ENCODE results near the gene PARN.
"Not testable (repeated sequence)": the region's sequence is repeated elsewhere in the genome, so short reads cannot be mapped to it uniquely, and the experiment has no call there.

PARN gene

GRCh38 chr16:14576069-14576468 lies 54.0 kb downstream of the PARN start:
- ChIA-PET CTCF (interaction anchor here (0.7 kb wide), 1 partner anchor 578 kb away, joined by 3 read pairs; no protein-coding TSS in a partner anchor), POLR2A (no interaction called here)
- no peak overlapping the region for H3K27ac ChIP-seq (ENCODE audit: extremely low read depth, low read depth, low read length)
- H3K36me3 ChIP-seq (ENCODE audit: control insufficient read depth in 2 of 2, insufficient read depth in 1 of 2, low read length in 2 of 2), result peaks cover 36 to 67% of the 10 kb centered on the region in 2 experiments
- H3K4me1 ChIP-seq (ENCODE audit: control insufficient read depth, insufficient read depth, low read length), result no peaks in the 10 kb centered on the region
- H3K9me3 ChIP-seq (ENCODE audit: control insufficient read depth, insufficient read depth, low read depth, low read length), result no peaks in the 10 kb centered on the region
- no peak overlapping the region for H3K4me3 ChIP-seq (ENCODE audit: low read depth, low read length)
- TF ChIP-seq ZNF530 (tag by site-specific recombination; IDR thresholded peaks at IDR 0.05; ENCODE audit: low read depth) (no peak), ZNF174 (tag by site-specific recombination; IDR thresholded peaks at IDR 0.05) (no peak), ZNF624 (tag by site-specific recombination; IDR thresholded peaks at IDR 0.05) (no peak), ZNF792 (tag by site-specific recombination; IDR thresholded peaks at IDR 0.05) (no peak), ZNF549 (tag by site-specific recombination; IDR thresholded peaks at IDR 0.05) (no peak), PRDM4 (tag by site-specific recombination; IDR thresholded peaks at IDR 0.05) (no peak), REPIN1 (tag by site-specific recombination; IDR thresholded peaks at IDR 0.05; ENCODE audit: low read depth) (no peak)

GRCh38 chr16:14574698-14575415 lies 55.2 kb downstream of the PARN start:
- CTCF ChIA-PET; POLR2A ChIA-PET; H3K9me3 ChIP-seq (ENCODE audit: control insufficient read depth, insufficient read depth, low read depth, low read length); H3K4me1 ChIP-seq (ENCODE audit: control insufficient read depth, insufficient read depth, low read length); H3K27ac ChIP-seq (ENCODE audit: extremely low read depth, low read depth, low read length); H3K4me3 ChIP-seq (ENCODE audit: low read depth, low read length): not testable (repeated sequence)
- TF ChIP-seq ZNF585B (tag by site-specific recombination; IDR thresholded peaks at IDR 0.05), result peak; percentile 92
- peaks cover 33 to 54% of the 10 kb centered on the region in 2 experiments for H3K36me3 ChIP-seq (ENCODE audit: control insufficient read depth in 2 of 2, insufficient read depth in 1 of 2, low read length in 2 of 2)

- CTCF ChIA-PET, result no interaction called here
- TF ChIP-seq ZNF449 (tag by site-specific recombination; IDR thresholded peaks at IDR 0.05), result no peak
- no peak for TF ChIP-seq PRDM2 (tag by site-specific recombination; IDR thresholded peaks at IDR 0.05; ENCODE audit: borderline replicate concordance)
- no peak for TF ChIP-seq ZNF777 (tag by site-specific recombination; IDR thresholded peaks at IDR 0.05; ENCODE audit: borderline replicate concordance)
Measured at GRCh38 chr16:14572535-14572934, 57.5 kb downstream of the PARN start.

More at GRCh38 chr16:14572535-14572934, 57.5 kb downstream of the PARN start:
- Histone ChIP-seq H3K4me3 (ENCODE audit: low read depth, low read length) (no peak overlapping the region), H3K27ac (ENCODE audit: extremely low read depth, low read depth, low read length) (no peak overlapping the region), H3K4me1 (ENCODE audit: control insufficient read depth, insufficient read depth, low read length) (no peaks in the 10 kb centered on the region), H3K36me3 (ENCODE audit: control insufficient read depth in 2 of 2, insufficient read depth in 1 of 2, low read length in 2 of 2) (peaks cover 12 to 34% of the 10 kb centered on the region in 2 experiments), H3K9me3 (ENCODE audit: control insufficient read depth, insufficient read depth, low read depth, low read length) (no peaks in the 10 kb centered on the region)
- POLR2A ChIA-PET, result no interaction called here

Data from HEK293 (cell line).